GM18907 (cell line): ENCODE results near the gene SMARCA5.

Experiments
- ATAC-seq: cut with Tn5 transposase; IDR thresholded peaks from one replicate; pipeline ENCODE4 v1.9.1; 2021; ENCODE audit warnings: mild to moderate bottlenecking, moderate library complexity; ENCODE audit not compliant: unreplicated experiment

The SMARCA5 gene

DNA sequence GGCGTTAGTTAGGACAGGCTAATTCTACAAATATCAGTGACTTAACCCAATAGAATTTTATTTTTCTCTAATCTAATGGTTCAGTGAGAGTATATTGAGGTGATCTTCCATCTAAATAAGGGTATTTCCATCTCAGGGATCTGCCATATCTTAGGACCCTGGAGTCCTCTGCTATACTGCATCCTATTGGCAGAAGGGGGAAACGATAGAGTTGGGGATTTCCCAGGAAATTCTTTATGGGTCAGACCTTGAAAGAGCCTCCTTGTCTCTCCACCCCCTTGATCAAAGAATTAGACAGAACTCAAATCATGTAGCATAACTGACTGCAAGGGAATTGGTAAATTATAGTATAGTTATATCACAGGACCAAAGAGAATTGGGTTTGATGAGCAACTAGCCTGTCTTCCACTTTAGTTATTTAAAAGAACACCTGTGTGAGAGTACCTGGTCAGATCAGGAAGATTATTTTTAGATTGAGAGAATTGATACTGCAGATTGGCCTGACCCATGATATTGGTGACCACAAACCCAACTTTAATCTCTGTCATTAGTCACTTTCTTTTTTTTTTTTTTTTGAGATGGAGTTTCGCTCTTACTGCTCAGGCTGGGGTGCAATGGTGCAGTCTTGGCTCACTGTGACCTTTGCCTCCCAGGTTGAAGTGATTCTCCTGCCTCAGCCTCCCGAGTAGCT is 25.6 kb downstream of the SMARCA5 start:
- ATAC-seq, result no peak

DNA sequence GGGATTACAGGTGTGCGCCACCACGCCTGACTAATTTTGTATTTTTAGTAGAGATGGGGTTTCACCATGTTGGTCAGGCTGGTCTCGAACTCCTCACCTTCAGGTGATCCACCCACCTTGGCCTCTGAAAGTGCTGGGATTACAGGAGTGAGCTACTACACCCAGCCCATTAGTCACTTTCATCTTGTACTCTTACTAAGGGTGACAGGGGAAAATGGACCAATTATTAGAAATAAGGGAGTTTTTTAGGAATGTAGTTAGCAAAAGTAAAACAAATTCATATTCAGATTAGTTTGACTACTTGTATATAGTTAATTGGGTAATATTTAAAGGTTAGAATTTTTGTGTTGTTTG is 26.1 kb downstream of the SMARCA5 start:
- no peak for ATAC-seq

DNA sequence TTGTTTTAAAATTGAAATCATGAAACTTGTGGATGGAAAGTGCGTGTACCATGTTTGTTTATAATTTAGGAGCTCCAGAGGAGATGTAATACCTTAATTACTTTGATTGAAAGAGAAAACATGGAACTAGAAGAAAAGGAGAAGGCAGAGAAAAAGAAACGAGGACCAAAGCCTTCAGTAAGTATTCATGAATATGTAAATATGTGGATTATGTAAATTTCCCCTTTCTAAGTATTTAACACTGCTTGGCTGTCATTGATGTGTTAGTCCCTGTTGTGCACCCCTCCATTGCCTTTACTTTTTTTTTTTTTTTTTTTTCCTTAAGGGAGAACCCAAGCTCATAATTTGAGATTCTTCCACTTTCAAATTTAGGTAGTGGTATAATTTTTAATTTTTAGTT is 36.4 kb downstream of the SMARCA5 start:
- no peak for ATAC-seq

DNA sequence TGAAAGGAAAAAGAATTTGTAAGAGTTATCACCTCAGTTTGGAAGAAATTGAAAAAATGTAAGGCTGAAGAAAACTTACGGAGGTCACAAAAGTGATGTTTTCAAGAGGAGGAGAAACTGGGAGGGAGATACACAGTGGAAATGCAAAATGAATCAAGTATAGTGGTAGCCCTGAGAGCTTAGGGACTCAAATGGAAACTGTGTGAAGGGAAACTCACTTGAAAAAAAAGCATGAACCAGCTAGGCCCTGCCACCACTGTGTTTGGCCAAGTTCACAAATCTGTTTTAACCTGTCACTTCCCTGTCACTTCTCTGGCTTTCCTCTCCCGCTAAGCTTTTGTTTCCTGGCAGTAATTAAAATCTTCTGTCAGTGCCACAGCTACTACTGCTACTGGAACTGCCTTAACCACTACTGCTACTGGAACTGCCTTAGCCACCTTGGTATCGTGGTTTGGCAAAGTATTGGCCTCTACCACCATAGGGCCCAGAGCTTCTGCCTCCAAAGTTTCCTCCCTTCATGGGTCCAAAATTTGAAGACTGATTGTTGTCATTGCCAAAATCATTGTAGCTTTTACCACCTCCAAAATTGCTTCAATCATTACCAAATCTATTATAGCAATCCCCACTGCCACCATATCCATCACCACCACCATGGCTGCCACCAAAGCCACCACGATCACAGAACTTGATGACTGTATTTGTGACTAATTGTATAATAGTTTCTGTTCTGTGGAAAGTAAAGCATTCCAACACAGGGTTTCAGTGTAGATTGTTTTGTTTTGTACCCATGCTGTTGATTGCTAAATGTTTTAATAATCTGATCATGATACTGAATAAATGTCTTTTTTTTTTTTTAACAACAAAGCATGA is 41.5 kb downstream of the SMARCA5 start:
- ATAC-seq, result peak; percentile 64

DNA sequence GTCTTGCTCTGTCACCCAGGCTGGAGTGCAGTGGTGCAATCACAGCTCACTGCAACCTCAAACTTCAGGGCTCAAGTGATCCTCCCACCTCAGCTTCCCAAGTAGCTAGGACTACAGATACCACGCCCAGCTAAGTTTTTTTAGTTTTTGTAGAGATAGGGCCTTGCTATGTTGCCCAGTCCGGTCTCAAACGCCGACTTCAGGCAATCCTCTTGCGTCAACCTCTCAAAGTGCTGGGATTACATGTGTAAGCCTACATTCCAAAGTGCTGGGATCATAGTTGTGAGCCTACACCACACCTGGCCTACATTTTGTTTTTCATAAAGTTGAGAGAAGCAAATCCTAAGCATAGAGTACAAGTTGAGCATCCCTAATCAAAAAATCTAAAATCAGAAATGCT is 42.2 kb downstream of the SMARCA5 start:
- ATAC-seq, result no peak

DNA sequence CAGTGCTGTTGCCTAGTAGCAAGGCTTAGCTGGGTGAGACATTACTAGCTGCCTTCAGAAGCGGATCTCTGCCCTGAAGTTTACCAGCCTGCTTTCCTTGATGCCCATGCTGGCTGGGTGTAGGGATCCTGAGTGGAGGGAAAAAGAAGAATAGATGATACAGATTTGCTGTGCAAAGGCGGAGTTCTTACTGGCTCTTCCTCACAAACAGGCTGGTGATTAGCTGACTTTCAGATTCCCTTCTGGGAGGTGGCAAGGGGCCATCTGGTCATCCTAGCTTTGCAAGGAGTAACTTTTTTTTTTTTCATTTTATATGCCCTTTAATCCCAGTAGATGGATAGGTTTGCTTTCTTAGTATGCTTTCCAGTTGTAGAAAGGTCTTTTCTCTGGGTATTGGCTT is 44.8 kb downstream of the SMARCA5 start:
- no peak for ATAC-seq

DNA sequence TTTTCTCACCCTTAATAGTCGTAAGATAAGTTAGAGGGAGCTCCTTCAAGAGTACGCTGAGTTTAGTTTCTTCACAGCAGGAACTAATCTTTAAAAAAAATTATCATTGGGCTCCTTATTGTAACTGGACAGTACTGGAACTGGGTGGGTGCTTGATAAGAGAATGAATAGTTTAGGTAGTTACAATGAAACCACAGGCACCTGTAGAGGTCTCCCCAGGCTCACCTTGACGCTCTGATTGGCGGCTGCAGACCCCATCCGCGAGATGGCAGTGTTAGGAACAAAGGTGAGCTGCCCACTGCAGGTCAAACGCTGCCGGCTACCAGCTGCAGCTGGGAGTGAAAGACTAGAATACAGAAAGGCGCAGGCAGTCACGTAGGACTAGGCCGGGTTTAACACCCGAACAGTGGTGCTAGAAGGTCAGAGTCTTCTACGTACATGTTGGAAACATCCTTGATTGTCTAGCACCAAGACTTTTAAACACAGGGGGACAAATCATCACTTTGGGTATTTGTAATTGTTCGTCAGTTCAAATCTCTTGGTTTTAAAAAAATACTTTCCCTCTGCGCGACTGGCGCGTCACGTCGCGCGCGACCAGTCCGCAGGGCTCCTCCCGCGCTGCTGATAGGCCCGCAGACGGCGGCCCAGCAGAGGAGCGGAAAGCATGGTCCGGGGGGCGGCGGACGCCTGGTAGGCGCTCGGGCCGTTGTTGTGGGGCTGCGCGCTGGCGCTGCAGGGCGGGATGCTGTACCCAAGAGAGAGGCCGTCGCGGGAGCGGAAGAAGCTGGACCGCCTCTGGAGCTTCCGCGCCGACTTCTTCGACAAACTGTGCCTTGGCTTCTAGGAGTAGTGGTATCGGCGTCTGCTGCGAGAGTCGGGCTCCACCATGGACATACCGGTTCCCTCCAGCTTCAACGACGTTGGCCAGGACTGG is 45.6 kb downstream of the SMARCA5 start:
- ATAC-seq, result peak; percentile 92

DNA sequence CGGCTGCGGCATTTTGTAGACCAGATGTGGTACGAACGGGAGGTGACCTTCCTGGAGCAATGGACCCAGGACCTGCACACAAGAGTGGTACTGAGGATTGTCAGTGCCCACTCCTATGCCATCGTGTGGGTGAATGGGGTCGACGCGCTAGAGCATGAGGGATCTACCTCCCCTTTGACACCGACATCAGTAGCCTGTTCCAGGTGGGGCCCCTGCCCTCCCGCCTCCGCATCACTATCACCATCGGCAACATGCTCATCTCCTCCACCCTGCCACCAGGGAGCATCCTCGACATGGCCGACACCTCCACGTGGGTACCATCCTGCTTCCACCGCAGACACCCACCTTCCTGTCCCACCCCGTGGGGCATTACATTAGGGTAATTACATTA is 46.2 kb downstream of the SMARCA5 start:
- no peak for ATAC-seq

DNA sequence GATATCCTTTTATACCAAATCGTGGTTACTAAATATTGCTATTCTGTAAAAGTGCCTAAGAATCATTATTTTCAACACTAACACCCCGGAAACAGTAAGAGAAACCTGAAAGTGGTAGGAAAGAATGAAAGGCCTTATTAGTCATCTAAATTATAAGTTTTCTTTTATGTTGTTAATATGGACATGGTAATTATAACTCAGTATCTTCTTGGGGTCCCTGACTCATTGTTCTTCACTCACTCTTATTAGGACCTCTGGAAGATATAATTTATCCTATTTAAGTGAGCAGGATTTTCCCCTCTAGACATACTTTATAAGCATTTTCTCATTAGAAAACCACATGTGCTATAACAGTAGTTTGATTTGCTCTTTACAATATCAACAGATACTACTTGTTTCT is 51.0 kb downstream of the SMARCA5 start:
- ATAC-seq, result no peak

DNA sequence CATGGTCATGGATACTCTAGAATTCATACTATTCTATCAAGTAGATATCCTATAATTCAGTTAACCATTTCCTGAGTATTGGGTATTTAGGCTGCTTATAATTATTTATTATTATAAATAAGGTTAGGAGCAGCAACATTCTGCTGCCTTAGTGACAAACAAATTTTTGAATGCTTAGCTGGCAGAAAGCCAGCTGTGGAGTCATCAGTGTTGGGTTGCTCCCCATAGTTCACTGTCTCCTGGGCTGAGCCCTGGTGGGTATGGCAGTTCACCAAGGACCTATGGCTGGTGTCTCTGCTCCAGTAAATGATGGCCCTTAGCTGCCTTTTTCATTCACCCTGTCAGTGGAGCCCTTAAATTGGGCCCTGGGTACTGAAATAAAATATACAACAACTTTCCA is 61.8 kb downstream of the SMARCA5 start:
- no peak for ATAC-seq

DNA sequence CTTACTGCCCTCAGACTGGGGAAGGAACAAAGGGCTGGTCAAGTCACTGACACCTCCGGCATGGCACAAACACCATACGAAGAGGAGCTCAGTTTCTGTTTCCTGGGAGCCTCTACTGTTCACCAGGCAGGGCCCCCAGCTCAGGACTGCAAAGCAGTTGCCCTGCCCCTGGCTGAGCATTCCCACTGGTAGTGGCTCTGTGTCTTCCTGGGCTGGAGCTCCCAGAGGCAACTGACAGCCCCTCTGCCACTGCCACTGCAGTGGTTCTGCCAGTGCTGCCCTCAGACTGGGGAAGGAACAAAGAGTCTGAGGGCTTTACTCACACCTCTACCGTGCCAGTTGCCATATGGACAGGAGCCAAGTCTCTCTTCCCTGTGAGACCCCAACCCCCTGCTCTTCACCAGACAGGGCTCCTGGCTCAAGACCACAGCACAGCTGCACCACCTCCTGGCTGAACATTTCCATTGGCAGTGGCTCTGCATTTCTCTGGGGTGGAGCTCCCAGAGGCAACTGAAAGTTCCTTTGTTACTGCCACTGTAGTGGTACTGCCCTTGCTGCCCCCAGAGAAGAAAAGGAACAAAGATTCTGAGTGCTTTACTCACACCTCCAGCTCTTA is 67.9 kb downstream of the SMARCA5 start:
- no peak for ATAC-seq

DNA sequence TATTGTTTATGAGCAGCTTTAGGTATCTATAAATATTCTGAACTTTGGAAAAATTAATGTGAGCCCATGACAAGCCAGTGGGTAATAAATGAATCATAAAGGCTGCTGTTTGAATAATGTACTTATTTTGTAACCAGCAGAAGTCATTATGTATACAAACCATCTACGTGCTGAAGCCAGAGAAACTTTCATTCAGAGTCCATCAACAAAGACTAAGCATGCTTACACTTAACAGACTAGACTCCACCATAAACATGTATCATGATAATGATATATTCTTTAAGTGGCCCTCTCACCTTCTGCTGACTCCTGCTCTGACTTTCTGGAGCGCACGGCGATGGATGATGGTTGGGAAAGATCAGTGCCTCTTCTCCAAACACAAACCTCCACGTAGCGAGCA is 72.0 kb downstream of the SMARCA5 start:
- ATAC-seq, result no peak

DNA sequence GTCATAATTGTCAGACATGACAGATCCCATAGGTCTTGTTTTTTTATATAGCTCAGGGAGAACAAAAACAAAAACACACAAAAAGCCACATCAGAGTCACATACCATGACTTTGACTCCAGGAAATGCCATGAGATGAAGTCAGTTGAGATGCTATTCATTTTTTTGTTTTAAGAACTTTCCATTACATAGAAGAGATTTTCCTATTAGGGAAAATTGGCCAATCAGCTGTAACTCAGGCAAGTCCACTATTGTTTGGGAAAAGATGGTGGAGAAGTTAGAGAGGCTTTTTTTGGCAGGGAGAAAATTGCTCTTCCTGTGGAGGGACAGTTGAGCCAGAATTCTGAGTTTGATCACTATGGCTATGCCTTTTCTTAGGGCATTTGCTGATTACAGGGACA is 72.6 kb downstream of the SMARCA5 start:
- no peak for ATAC-seq

DNA sequence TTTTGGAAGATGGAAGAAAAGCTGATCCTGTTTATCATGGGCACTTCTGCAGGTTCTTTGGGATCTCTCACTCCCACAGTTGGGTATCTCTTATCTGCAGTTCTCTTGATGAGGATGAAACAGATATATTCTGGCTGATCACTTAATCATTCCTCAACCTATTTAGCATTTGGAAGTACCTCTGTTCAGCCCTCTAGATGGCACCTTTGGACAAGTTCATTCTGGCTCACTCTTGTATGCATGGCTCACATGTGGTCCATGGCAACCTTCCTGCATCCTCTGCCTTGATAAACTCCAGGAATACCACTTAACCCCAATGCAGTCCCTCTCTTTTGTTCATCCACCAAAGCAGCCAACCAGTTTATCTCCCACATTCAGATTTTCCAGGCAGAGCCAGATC is 74.2 kb downstream of the SMARCA5 start:
- ATAC-seq, result no peak

DNA sequence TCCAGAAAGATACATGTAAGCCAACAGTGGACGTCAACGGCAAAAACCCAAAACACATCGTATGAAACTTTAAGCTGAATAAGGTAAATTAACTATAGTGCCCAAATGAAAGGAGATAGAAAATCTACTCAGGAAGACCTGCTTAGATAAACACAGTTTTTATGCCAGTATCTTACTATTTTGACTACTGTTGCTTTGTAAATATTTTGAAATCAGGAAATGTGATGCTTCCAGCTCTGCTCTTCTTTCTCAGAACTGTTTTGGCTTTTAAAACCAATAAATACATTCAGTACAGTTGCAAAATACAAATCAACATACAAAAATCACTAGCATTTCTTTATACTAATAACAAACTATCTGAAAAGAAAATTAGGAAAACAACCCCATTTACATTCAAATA is 83.8 kb downstream of the SMARCA5 start:
- ATAC-seq, result no peak

DNA sequence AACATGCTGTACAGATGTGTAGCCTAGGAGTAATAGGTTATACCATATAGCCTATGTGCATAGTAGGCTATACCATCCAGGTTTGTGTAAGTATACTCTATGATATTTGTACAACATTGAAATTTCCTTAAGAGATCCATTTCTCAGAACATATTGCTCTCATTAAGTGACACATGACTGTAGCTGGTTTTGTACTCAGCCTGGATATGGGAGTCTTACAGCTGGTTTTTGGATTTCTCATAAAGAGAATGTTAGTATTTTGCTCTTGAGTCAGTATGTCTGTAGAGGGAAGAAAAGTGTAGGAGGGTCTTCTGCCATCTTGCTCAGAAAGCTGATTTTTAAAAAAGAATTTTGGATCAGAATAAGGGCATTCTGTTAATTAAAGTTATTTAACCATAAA is 85.3 kb downstream of the SMARCA5 start:
- no peak for ATAC-seq

DNA sequence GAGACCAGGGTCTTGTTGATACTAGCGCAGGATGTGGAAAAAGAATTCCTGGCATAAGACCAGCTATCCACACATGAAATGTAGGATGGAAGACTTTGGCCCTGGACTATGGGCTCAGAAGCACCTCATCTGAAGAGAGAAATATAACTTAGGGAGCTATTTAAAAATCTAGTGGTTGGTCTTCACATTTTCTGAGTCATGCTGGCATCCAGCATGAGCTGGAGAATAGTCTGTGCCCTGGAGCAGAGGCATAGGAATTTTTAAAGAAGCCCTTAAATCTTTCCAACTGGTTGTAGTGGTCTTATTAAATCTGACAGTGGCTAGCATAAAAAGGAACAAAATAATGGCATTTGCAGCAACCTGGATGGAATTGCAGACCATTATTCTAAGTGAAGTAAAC is 86.3 kb downstream of the SMARCA5 start:
- ATAC-seq, result no peak

DNA sequence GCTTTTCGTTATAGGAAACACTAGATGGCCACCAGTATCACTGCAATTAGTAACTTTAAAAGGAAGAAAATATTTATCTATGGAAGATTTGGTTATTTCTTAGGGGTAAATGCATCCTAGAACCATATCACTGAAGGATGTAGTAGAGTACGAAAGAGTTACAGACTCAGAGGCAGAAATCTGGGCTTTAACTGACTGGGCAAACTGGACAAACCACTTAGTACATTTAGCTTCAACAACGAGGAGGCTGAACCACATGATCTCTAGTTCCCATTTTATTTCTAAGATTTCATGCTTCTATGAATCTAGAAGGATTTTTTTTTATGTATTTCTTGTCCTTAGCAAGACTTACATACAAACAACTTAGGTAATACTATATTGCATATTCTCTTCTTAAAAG is 93.0 kb downstream of the SMARCA5 start:
- ATAC-seq, result no peak
